HG02970 (cell line): ENCODE data around the gene KDM6A.
"Not testable (repeated sequence)": the region's sequence is repeated elsewhere in the genome, so short reads cannot be mapped to it uniquely, and the experiment has no call there.

Experiments
- ATAC-seq: cut with Tn5 transposase; IDR thresholded peaks from one replicate; pipeline ENCODE4 v1.9.1; 2021; ENCODE audit warnings: mild to moderate bottlenecking, moderate library complexity, moderate number of reproducible peaks; ENCODE audit not compliant: unreplicated experiment, low FRiP score

Gene KDM6A

DNA sequence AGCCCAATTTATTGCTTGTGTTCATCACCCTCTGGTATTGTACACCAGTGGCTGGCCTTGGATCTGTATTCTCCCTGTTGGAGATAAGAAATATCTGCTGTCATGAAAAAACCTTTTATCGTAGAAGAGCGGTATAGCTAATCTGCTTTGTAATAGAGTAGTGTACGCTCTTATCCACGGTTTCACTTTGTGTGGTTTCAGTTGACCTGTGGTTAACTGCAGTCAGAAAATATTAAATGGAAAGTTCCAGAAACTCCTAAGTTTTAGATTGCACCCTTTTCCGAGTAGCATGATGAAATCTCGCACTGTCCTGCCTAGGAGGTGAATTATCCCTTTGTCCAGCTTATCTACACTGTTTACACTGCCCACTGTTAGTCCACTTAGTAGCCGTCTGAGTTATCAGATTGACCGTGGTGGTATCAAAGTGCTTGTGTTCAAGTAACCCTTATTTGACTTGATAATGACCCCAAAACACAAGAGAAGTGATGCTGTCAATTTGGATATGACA lies 42.4 kb downstream of the KDM6A start:
- no peak for ATAC-seq

DNA sequence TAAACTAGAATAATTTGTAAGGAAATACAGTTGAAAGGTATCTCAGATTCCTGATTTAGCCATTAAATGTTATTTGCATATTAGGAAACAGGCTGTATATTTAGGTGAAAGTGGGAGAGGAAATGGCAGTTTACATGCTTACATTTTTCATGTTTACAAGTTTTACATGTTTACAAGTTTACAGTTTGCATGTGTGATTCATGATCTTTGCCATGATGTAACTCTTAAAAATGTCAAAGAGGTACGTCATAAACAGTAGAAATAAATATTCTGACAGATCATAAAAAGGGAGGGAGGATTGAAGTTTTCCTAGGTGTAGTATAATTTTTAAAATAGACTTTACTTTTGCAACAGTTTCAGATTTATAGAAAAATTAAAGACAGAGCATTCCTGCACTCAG lies 45.7 kb downstream of the KDM6A start:
- ATAC-seq, result no peak

DNA sequence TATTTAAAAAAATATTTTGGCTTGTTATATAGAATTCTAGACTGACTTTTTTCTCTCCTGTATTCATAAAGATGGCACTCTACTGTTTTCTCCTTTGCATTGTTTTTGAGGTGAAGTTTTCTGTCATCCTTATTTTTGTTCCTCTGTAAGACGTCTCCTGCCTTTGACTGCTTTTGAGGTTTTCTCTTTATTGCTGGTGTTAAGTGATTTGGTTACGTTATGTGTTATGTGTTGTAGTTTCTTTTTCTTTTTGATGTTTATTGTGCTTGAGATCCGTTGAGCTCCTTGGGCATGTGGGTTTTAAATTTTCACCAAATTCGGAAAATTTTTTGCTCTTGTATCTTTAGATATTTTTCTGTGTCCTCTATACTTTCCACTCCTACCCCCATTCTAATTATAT lies 50.0 kb downstream of the KDM6A start:
- no peak for ATAC-seq

DNA sequence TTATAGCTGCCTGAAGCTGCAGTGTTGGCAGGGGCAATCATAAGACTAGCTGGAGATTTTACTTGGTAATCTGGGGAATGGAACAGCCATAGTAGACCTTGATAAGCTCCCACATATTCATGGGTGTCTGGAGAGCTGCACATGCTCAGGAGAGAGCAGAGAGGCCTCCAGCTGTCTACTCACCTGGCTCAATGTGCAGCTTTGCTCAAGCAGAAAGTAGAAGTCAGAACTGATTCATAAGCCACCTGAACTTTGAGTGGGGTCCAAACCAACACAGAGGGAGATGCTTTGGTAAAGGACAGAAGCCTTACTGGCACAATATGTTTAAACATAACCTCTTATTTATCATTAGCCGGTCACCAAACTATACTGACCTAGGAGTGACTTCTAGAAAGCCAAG lies 54.4 kb downstream of the KDM6A start:
- ATAC-seq, result no peak

DNA sequence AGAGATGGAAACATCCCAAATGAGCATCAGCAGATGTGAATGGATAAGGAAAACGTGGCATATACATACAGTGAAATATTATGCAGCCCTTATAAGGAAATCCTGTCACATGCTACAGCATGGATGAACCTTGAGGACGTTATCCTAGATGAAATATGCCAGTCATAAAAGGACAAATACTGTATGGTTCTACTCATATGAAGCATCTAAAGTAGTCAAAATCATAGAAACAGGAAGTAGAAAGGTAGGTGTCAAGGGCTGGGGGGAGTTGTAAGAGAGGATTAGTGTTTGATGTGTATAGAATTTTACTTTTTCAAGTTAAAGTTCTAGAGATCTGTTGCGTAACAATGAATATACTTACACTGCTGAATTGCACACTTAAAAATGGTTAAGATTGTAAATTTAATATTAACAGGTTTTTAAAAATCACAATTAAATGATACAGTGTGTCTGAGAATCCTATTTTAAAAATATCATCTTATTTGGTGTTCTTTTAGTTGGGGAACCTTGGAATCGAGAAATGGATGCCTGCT lies 58.5 kb downstream of the KDM6A start:
- no peak for ATAC-seq

DNA sequence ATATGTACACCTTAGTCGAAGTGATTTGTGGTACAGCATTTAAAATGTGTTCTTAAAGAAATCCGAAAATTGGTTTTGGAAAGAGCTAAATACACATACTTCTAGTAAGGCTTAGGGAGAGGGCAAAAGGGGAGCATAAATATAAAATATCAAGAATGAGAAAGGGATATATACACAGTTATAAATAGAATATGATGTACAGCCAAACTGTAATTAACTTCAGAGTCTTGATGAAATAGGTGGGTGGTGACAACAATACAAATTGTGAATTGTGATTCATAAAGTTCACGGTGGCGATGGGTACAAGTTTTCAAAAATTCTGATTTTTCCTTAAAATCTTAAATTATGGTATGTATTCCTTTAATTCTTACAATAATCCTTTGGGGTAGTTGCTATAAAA lies 62.2 kb downstream of the KDM6A start:
- no peak for ATAC-seq

DNA sequence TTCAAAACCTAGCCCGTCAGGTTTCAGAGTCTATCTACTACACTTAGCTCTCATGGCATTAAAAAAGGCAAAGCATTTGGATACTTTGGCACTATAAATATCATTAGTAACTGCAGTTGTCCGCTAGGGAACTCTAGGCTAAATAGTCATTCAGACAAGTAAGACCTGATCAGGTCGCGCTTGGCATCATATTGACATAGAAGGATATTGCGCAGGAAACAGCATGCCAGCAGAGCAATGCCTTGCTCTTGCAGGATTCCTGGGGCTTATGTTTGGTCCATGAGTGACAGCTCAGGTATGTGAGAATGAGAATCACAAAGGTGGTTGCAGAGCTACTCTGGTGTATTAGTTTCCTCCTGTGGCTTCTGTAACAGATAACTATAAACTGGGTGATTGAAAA lies 62.7 kb downstream of the KDM6A start:
- no peak for ATAC-seq

DNA sequence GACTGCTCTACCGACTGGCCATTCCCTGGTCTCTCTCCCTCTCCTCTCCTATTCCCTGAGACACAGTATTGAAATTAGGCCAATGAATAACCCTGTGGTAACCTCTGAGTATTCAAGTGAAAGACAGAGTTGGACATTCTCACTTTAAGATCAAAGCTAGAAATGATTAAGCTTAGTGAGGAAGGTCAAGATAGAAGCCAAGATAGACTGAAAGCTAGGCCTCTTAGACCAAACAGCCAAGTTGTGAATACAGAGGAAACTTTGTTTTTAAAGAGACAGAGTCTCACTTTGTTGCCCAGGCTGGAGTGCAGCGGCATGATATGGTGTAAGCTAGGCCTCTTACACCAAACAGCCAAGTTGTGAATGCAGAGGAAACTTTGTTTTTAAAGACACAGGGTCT lies 64.6 kb downstream of the KDM6A start:
- no peak for ATAC-seq

DNA sequence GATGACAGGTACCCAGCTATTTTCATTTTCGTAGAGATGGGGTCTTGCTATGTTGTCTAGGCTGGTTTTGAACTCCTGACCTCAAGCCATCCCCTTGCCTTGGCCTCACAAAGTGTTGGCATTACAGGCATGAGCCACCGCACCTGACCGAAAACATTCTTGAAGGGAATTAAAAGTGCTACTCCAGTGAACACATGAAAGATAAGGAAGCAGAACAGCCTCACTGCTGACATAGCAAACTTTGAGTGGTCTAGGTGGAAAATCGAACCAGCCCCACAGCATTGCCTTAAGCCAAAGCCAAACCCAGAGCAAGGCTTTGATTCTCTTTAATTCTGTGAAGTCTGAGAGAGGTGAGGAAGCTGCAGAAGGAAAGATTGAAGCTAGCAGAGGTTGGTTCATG lies 65.1 kb downstream of the KDM6A start:
- no peak for ATAC-seq

DNA sequence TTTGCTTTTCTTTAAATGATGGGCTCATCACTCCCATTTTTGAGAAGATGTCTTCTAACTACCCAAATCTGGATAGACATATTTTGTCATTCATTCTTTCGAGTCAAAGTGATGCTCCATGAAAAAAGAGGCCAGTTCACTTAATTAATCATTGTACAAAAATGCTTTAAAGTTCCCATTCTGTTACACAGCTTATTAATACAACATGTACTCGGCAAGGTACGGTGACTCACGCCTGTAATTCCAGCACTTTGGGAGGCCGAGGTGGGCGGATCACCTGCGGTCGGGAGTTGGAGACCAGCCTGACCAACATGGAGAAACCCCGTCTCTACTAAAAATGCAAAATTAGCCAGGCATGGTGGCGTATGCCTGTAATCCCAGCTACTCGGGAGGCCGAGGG lies 67.6 kb downstream of the KDM6A start:
- ATAC-seq, result not testable (repeated sequence)

DNA sequence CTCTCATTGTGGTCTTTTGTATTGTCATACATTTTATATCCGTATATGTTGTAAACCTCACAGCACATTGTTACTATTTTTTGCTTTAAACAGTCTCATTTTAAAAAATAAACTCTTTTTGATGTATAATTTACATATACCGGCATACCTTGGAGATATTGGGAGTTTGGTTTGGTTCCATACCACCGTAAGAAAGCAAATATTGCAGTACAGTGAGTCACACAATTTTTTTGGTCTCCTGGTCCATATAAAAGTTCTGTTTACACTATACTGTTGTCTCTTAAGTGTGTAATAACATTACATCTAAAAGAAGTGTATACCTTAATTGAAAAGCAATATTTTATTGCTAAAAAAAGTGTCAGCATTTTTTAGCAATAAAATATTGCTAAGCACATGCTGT lies 70.0 kb downstream of the KDM6A start:
- ATAC-seq, result no peak

DNA sequence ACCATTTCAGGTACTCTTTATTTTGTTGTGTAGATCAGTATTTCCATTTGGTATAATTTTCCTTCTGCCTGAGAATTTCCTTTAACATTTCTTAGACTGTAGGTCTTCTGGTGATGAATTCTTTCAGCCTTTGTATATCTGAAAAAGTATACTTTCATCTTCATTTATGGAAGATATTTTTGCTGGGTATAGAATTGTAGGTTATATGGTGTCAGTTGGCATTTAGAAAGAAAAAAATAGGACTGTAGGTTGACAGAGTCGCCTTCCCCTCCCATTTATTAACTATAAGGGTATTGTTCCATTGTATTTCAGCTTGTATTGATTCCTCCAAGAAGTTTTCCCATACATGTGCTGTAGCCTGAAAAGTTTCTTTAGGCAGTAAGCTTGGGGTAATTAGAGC lies 71.9 kb downstream of the KDM6A start:
- ATAC-seq, result no peak

DNA sequence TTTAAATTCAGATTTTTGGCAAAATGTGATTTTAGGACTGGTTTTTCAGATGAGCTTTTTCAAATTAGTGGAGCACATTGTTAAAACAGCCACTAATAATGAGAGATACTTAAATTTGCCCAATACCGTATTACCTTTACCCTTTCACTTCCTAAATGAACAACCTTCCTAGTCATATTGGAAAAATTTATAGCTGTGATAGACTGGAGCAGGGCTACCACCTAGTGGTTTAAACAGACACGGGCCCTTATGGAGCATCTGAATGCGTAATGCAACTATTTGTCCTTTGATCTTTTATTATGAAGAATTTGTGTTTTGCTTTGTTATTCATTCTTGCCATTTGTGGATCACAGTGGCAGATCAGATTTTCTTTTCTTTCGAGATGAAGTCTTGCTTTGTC lies 72.7 kb downstream of the KDM6A start:
- ATAC-seq, result no peak

DNA sequence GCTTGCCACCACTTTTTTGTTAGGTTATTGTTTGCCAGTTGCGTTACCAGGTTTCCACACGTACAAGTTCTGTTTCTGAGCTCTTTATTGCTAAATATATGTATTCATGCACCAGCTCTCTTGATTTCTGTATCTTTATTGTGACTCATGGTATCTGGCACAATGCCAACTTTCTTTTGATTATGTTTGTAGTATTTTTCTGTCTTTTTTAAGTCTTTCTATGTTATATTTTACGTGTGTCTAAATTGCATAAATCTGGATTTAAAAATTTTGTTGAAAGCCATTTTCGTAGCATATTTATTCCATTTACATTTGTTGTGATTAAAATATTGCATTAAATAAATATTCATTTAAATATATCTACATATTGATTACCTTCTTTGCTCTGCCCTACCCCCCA lies 73.8 kb downstream of the KDM6A start:
- ATAC-seq, result no peak

DNA sequence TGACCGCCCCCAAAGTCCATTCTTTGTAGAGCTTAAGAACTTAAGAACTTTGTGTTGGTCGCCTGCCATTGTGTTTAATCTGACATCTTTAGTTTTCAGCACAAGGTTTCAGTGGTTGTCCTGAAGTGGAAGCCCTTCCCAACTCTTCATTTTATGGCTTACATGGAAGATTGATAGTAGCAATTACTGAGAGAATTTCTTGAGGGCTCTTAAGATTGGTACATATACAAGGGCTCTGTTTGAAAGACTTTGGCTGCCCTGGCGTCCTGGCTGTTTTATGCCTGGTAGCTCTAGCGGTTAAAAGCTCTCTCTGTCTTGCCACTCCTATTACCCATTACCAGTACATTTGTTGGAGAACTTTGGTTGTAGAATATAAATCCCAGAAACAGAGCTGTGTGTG lies 75.0 kb downstream of the KDM6A start:
- ATAC-seq, result no peak

DNA sequence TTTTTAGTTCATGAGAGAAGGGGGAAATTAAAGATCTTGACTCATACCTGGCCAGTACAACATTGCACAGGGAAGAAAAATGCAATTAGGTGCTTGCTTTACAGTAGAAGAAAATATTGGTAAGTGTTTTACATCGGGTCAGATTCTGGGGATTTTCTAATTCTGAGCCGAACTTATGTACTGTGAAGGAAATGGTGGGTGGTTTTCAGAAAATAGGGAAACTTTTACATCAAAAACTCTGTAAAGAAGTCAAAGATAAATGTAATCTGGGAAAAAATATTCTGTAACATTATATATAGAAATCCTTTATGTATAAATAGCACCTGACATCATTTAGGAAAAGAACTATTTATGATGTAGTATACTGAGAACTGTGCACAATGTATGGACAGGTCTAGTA lies 75.4 kb downstream of the KDM6A start:
- ATAC-seq, result no peak

DNA sequence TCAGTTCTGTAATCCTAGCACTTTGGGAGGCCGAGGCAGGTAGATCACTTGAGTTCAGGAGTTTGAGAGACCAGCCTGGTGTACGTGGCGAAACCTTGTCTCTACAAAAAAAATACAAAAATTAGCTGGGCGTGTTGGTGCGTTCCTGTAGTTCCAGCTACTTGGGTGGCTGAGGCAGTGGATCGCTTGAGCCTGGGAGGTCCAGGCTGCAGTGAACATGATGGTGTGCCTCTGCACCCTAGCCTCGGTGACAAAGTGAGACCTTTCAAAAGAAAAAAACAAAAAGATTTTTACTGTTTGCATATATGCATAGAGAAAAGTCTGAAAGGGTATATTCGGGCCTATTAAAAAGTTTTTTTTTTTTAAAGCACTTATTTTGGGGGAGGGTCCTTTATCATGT lies 76.1 kb downstream of the KDM6A start:
- no peak for ATAC-seq

DNA sequence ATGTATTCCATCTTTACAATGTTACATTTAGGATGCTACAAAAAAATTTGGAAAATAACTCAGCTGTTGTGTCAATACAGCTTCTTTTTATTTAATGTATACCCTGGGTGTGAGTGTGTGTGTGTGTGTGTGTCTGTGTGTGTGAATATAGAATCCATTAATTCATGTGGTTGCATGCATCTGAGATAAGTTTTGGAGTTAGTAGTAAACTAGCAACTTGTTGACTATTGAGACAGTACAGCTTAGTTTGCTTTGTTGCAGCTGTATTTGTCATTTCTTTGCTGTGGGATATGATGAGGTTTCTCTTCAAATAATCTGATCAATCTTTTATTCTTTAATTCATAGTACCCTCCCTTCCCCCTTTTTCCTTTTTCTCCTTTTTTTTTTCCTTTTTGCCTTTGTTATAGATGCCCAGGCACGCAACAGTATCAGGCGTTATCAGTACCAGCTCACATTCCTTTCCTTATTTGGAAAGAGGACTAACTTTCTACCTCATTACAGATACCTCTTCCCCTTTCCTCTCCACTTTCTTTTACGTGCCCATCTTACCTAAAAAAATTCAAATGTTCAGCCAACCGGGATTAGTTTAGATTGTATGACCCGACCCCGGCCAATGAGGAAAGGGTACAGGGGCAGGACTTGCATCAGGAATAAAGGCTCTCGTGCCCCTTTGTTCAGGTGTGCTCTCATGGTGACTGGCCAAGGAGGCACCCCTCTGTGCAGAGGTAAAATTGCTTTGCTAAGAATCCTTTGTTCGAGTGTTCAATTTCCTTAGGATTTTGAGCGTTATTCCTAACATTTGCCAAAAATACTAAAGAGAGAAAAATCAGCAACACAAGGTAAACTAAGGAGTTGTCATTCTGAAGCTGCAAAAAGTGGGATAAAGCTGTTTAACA lies 77.7 kb downstream of the KDM6A start:
- ATAC-seq, result not testable (repeated sequence)

DNA sequence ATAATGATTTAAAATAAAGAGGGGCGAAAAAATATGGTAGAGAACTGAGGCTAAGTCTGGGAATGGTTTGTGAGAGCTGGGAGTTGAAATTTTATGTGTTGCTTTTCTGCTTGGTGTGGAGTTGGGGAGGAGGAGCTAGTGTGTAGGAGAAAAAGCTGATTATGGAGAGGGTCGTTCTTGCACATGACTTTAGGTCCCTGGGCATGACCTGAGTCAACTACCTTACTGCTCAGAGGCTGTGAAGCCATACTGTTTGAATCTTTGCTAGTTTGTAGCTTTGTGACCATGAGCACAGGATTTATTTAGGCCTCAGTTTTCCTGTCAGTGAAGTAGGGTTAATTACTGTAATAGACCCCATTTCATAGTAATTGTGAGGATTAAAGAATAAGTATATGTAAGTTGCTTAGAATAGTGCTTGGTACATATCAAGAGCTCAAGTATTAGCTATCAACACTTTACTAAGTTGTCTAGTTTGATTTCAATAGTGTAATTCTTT lies 78.6 kb downstream of the KDM6A start:
- no peak for ATAC-seq

DNA sequence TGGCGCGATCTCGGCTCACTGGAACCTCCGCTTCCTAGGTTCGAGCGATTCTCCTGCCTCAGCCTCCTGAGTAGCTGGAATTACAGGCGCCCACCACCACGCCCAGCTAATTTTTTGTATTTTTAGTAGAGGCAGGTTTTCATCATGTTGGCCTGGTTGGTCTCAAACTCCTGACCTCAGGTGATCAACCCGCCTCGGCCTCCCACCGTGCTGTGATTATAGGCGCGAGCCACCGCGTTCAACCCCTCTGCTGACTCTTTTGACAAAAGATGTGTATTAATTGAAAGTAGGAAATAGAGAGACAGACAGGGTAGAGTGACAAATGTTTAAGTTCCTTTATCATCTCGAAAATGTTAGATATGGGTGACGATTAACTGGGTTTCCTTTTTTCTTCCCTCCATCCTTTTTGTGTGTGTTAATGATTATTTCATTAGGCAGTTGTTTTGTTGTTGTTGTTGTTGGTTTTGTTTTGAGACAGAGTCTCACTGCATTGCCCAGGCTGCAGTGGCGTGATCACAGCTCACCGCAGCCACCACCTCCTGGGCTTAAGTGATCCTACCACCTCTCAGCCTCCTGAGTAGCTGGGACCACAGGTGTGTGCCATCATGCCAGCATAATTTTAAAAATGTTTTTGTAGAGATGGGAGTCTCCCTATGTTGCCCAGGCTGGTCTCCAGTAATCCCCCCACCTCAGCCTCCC lies 79.5 kb downstream of the KDM6A start:
- no peak for ATAC-seq

DNA sequence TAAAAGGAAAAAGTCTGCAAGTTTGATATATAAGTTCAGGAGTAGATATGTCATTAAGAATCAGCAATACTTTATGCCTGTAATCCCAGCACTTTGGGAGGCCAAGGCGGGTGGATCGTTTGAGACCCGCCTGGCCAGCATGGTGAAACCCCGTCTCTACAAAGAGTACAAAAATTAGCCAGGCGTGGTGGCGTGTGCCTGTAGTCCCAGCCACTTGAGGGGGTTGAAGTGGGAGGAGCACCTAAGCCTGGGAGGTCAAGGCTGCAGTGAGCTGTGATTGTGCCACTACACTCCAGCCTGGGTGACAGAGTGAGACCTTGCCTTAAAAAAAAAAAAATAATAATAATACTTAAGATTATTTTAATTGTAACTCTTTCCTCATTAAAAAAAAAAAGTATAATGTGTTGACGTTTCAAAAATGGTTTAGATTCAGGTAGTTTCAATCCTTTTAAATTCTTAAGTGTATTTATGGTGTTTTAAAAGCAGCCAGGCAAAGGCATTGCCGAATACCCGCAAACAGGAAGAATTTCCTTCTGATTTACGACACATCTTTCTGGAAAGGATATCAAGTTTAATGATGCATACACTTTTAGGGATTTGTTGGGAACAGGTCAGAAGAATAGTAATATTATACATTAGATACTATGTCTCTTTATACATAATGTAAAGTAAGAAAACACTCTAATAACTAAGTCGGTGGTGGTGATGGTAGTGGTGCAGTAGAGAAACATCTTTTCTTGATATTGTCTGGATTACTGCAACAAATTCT lies 80.9 kb downstream of the KDM6A start:
- ATAC-seq, result no peak
